Brain microvascular endothelial cell (primary cell): ENCODE results near the gene NSD2.

Source experiments
- DNase-seq: peaks from one replicate; pipeline ENCODE4 v3.0.0-alpha.2; 2020
- H3K27ac ChIP-seq: fragments of 250-450 bp; sonication (Bioruptor Pico); 2 replicates; pipeline ENCODE4 v1.5.1; 2020; ENCODE audit warnings: mild to moderate bottlenecking, moderate library complexity
- H3K27me3 ChIP-seq: fragments of 250-450 bp; sonication (Bioruptor Pico); replicated peaks from 2 replicates; pipeline ENCODE4 v1.5.1; 2020; ENCODE audit warnings: mild to moderate bottlenecking
- H3K36me3 ChIP-seq: fragments of 250-450 bp; sonication (Bioruptor Pico); replicated peaks from 2 replicates; pipeline ENCODE4 v1.5.1; 2020; ENCODE audit warnings: mild to moderate bottlenecking
- H3K4me3 ChIP-seq: 2 replicates; pipeline ENCODE4 v1.5.1; 2011; ENCODE audit warnings: low read depth, mild to moderate bottlenecking, control low read depth, low read length, moderate library complexity
- CTCF ChIP-seq: IDR thresholded peaks from 2 replicates; pipeline ENCODE4 v1.5.1; 2011; ENCODE audit warnings: low read depth, mild to moderate bottlenecking, moderate library complexity, low read length, control low read depth, inconsistent platforms; ENCODE audit errors: missing control alignments
- in situ Hi-C: cut with HindIII; loops from 2 replicates; pipeline ENCODE4 v1.10.0; 2017; ENCODE audit warnings: low sequenced_read_pairs, low pct_ligation_motif_present

NSD2 gene

GRCh38 chr4:1948232-1948631 is 77.0 kb downstream of the NSD2 start:
- no peaks in the 10 kb centered on the region for H3K36me3 ChIP-seq
- in situ Hi-C loops = no loop called here

GRCh38 chr4:1948892-1949436 is 77.8 kb downstream of the NSD2 start:
- Histone ChIP-seq H3K27me3 (no peaks in the 10 kb centered on the region), H3K36me3 (no peaks in the 10 kb centered on the region), H3K27ac (no peak overlapping the region), H3K4me3 (no peak overlapping the region)
- no peak for DNase-seq
- in situ Hi-C loops = no loop called here
- peak; percentile 29 for TF ChIP-seq CTCF

More at GRCh38 chr4:1948232-1948631, 77.0 kb downstream of the NSD2 start:
- TF ChIP-seq CTCF = no peak
- no peak for DNase-seq
- H3K4me3 ChIP-seq = no peak overlapping the region
- no peak overlapping the region for H3K27ac ChIP-seq
- no peaks in the 10 kb centered on the region for H3K27me3 ChIP-seq

GRCh38 chr4:1950369-1950768 is 79.2 kb downstream of the NSD2 start:
- in situ Hi-C loops = no loop called here
- H3K36me3 ChIP-seq = no peaks in the 10 kb centered on the region
- DNase-seq = no peak
- TF ChIP-seq CTCF = no peak
- no peak overlapping the region for H3K4me3 ChIP-seq
- no peak overlapping the region for H3K27ac ChIP-seq
- H3K27me3 ChIP-seq = no peaks in the 10 kb centered on the region

GRCh38 chr4:1952058-1952700 is 81.0 kb downstream of the NSD2 start:
- Histone ChIP-seq H3K27me3 (no peaks in the 10 kb centered on the region), H3K4me3 (no peak overlapping the region), H3K27ac (no peak overlapping the region), H3K36me3 (no peaks in the 10 kb centered on the region)
- no peak for TF ChIP-seq CTCF
- no peak for DNase-seq
- in situ Hi-C loops = no loop called here

- Histone ChIP-seq H3K27me3 (no peaks in the 10 kb centered on the region), H3K27ac (no peak overlapping the region), H3K36me3 (no peaks in the 10 kb centered on the region), H3K4me3 (no peak overlapping the region)
- no peak for DNase-seq
- no peak for TF ChIP-seq CTCF
- in situ Hi-C loops = no loop called here
These were observed 81.5 kb downstream of the NSD2 start for GRCh38 chr4:1952719-1953118.

- no peak overlapping the region for H3K27ac ChIP-seq
- no peak for DNase-seq
- no peaks in the 10 kb centered on the region for H3K27me3 ChIP-seq
- no peak for TF ChIP-seq CTCF
- in situ Hi-C loops = no loop called here
- H3K4me3 ChIP-seq = no peak overlapping the region
- peaks cover 2% of the 10 kb centered on the region for H3K36me3 ChIP-seq
These were observed 82.1 kb downstream of the NSD2 start for GRCh38 chr4:1953335-1953734.
